Measurements from ENCODE around the gene ETV2. TPM values are rescaled to one million over a fixed set of nuclear protein-coding genes. Genes with fewer than 3 reads are reported as not detected.
"Not testable (repeated sequence)": the region's sequence is repeated elsewhere in the genome, so short reads cannot be mapped to it uniquely, and the experiment has no call there.

ETV2 gene, protein sequence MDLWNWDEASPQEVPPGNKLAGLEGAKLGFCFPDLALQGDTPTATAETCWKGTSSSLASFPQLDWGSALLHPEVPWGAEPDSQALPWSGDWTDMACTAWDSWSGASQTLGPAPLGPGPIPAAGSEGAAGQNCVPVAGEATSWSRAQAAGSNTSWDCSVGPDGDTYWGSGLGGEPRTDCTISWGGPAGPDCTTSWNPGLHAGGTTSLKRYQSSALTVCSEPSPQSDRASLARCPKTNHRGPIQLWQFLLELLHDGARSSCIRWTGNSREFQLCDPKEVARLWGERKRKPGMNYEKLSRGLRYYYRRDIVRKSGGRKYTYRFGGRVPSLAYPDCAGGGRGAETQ
- total RNA-seq, result 1.4 to 2.1 TPM (median 1.5 TPM) in 3 replicates

DNA sequence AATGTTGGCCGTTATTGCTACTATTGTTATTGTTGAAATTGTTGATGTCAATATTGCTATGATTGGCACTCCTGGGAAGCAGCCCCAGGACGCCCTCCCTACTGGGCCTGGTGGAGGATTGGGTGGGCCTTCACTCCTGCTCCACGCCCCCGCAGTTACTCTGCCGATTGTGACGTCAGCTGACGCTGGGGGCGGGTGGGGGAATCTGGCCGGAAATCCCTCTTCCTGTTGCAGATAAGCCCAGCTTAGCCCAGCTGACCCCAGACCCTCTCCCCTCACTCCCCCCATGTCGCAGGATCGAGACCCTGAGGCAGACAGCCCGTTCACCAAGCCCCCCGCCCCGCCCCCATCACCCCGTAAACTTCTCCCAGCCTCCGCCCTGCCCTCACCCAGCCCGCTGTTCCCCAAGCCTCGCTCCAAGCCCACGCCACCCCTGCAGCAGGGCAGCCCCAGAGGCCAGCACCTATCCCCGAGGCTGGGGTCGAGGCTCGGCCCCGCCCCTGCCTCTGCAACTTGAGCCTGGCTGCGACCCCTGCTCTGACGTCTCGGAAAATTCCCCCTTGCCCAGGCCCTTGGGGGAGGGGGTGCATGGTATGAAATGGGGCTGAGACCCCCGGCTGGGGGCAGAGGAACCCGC lies at the start of gene ETV2:
Gene ETV2 (plus strand): TSS at position 231 of the 637 bp plus-strand sequence. CDS start 716 bp downstream, outside the sequence.
- Mint-ChIP-seq H3K36me3 (peaks cover 9% of the 10 kb centered on the region), H3K9me3 (no peaks in the 10 kb centered on the region), H3K27ac (no peak within 1 kb of the TSS), H3K4me1 (peaks cover 17% of the 10 kb centered on the region), H3K4me3 (peak within 1 kb of the TSS; percentile 76), H3K27me3 (ENCODE audit: low read depth) (no peaks in the 10 kb centered on the region)
- no peak for DNase-seq (ENCODE audit: low spot score in 2 of 2, unreplicated experiment in 2 of 2)
- TF ChIP-seq, protein P1, sequence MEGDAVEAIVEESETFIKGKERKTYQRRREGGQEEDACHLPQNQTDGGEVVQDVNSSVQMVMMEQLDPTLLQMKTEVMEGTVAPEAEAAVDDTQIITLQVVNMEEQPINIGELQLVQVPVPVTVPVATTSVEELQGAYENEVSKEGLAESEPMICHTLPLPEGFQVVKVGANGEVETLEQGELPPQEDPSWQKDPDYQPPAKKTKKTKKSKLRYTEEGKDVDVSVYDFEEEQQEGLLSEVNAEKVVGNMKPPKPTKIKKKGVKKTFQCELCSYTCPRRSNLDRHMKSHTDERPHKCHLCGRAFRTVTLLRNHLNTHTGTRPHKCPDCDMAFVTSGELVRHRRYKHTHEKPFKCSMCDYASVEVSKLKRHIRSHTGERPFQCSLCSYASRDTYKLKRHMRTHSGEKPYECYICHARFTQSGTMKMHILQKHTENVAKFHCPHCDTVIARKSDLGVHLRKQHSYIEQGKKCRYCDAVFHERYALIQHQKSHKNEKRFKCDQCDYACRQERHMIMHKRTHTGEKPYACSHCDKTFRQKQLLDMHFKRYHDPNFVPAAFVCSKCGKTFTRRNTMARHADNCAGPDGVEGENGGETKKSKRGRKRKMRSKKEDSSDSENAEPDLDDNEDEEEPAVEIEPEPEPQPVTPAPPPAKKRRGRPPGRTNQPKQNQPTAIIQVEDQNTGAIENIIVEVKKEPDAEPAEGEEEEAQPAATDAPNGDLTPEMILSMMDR (IDR thresholded peaks at IDR 0.05; ENCODE audit: unreplicated experiment), result no peak

DNA sequence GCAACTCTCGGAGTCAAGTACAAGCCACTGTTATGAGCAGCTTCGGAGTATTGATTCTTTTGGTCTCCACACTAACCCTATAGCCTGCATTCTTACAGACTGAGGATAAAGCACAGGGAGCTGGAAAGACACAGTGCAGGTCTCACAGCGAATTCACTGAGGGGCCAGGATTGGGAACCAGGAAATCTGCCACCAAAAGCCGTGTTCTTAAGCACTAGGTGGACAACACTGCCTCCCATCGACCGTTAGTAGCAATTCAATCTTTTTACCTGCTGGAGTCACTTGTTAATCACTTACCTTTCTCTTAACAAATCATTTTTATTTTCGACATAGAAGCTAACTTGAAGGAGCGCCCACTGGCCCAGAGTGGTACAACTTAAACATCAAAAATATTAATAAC lies 49.3 kb upstream of the ETV2 start:
- Mint-ChIP-seq H3K9me3 (no peaks in the 10 kb centered on the region), H3K27ac (no peak overlapping the region), H3K36me3 (no peaks in the 10 kb centered on the region), H3K27me3 (ENCODE audit: low read depth) (peaks cover 29% of the 10 kb centered on the region), H3K4me3 (no peak overlapping the region), H3K4me1 (no peaks in the 10 kb centered on the region)
- DNase-seq (ENCODE audit: low spot score in 2 of 2, unreplicated experiment in 2 of 2), result no peak
- TF ChIP-seq, protein P1 (IDR thresholded peaks at IDR 0.05; ENCODE audit: unreplicated experiment), result peak; percentile 40

DNA sequence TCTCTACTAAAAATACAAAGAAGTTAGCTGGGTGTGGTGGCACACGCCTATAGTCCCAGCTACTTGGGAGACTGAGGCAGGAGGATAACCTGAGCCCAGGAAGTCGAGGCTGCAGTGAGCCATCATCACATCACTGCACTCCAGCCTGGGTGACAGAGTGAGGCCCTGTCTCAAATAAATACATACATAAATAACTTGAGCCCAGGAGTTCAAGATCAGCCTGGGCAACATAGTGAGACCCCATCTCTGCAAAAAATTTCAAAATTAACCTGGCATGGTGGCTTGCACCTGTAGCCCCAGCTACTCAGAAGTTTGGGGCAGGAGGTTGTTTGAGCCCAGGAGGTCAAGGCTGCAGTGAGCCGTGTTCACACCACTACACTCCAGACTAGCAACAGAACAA lies 46.5 kb upstream of the ETV2 start:
- H3K9me3 Mint-ChIP-seq; H3K27ac Mint-ChIP-seq; H3K36me3 Mint-ChIP-seq; DNase-seq (ENCODE audit: low spot score in 2 of 2, unreplicated experiment in 2 of 2); H3K4me1 Mint-ChIP-seq; H3K4me3 Mint-ChIP-seq: not testable (repeated sequence)
- peaks cover 15% of the 10 kb centered on the region for H3K27me3 Mint-ChIP-seq (ENCODE audit: low read depth)

DNA sequence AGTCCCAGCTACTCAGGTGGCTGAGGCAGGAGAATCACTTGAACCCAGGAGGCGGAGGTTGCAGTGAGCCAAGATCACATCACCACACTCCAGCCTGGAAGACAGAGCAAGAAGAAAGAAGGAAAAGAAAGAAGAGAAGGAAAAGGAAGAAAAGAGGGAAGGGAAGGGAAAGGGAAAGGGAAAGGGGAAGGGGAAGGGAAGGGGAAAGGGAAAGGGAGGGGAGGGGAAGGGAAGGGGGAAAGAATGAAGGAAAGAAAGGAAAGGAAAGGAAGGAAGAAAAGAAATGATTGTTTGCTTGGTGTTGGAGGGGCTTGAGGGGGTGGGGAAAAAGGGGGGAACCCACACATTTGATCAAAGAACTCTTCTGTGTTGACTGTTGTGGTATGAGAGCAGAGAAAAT lies 45.6 kb upstream of the ETV2 start:
- Mint-ChIP-seq H3K27me3 (ENCODE audit: low read depth) (peaks cover 20% of the 10 kb centered on the region), H3K9me3 (no peaks in the 10 kb centered on the region), H3K36me3 (no peaks in the 10 kb centered on the region), H3K27ac (no peak overlapping the region), H3K4me1 (no peaks in the 10 kb centered on the region), H3K4me3 (no peak overlapping the region)
- no peak for DNase-seq (ENCODE audit: low spot score in 2 of 2, unreplicated experiment in 2 of 2)
- TF ChIP-seq, protein P1 (IDR thresholded peaks at IDR 0.05; ENCODE audit: unreplicated experiment), result no peak

DNA sequence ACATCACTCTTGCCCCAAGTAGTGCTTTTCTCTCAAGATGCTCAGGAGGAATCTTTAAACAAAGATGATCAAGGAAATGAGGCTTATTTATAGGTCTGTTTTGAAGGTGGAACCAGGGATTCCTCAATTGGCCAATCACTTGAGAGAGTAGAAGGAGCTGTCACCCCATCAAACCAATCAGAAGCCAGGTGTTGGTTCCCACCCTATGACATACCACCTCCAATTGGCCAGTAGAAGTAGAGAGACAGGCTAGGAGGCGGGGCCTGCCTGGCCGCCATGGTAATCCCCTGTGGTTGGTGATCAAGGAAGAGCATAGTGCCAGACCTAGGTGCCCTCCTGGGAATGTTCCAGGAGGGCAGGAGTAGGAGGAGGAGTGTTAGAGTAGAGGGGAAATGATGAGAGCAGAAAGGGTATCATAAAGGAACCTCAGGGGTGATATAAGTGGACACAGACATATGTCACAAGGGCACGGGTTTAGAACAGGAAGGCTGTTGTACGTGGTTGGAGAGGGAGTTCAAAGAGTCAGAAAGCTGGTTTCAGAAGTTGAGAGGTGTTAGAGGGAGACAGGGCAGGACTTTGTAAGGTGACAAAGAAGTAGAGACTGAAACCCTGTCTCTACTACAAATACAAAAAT lies 45.1 kb upstream of the ETV2 start:
- no peaks in the 10 kb centered on the region for H3K9me3 Mint-ChIP-seq
- no peak overlapping the region for H3K27ac Mint-ChIP-seq
- peaks cover 25% of the 10 kb centered on the region for H3K27me3 Mint-ChIP-seq (ENCODE audit: low read depth)
- TF ChIP-seq, protein P1 (IDR thresholded peaks at IDR 0.05; ENCODE audit: unreplicated experiment), result no peak
- DNase-seq (ENCODE audit: low spot score in 2 of 2, unreplicated experiment in 2 of 2), result no peak
- H3K4me1 Mint-ChIP-seq, result no peaks in the 10 kb centered on the region
- H3K4me3 Mint-ChIP-seq, result no peak overlapping the region
- no peaks in the 10 kb centered on the region for H3K36me3 Mint-ChIP-seq

DNA sequence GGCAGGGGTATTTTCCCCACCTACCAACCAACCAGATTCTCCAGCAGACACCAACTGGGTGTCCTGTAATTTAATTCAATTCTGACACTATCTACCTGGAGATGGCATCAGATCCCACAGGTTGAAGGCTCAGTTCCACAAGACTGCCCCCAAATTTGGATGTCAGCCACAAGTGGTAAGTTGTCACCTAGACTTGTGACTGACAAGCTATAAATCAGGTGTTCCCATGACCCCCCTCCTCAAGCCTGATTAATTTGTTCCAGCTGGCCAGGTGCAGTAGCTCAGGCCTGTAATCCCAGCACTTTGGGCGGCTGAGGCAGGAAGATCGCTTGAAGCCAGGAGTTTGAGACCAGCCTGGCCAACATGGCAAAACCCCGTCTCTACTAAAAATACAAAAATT lies 39.6 kb upstream of the ETV2 start:
- no peak for DNase-seq (ENCODE audit: low spot score in 2 of 2, unreplicated experiment in 2 of 2)
- H3K4me1 Mint-ChIP-seq, result no peaks in the 10 kb centered on the region
- no peak overlapping the region for H3K27ac Mint-ChIP-seq
- H3K36me3 Mint-ChIP-seq, result no peaks in the 10 kb centered on the region
- peaks cover 22% of the 10 kb centered on the region for H3K27me3 Mint-ChIP-seq (ENCODE audit: low read depth)
- TF ChIP-seq, protein P1 (IDR thresholded peaks at IDR 0.05; ENCODE audit: unreplicated experiment), result no peak
- no peaks in the 10 kb centered on the region for H3K9me3 Mint-ChIP-seq
- H3K4me3 Mint-ChIP-seq, result no peak overlapping the region

DNA sequence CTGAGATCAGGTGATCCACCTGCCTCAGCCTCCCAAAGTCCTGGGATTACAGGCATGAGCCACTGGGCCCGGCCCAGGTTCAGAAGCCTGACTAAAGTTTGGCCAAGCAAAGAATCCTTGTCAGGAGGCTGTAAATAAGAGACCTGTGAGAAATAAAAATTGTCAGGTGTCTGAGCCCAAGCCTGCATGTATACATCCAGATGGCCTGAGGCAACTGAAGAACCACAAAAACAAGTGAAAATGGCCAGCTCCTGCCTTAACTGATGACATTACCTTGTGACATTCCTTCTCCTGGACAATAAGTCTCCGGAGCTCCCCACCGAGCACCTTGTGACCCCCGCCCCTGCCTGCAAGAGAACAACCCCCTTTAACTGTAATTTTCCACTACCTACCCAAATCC lies 37.1 kb upstream of the ETV2 start:
- Mint-ChIP-seq H3K9me3 (peaks cover 11% of the 10 kb centered on the region), H3K27me3 (ENCODE audit: low read depth) (peaks cover 24% of the 10 kb centered on the region)
- H3K4me3 Mint-ChIP-seq; H3K36me3 Mint-ChIP-seq; DNase-seq (ENCODE audit: low spot score in 2 of 2, unreplicated experiment in 2 of 2); H3K27ac Mint-ChIP-seq; H3K4me1 Mint-ChIP-seq: not testable (repeated sequence)

DNA sequence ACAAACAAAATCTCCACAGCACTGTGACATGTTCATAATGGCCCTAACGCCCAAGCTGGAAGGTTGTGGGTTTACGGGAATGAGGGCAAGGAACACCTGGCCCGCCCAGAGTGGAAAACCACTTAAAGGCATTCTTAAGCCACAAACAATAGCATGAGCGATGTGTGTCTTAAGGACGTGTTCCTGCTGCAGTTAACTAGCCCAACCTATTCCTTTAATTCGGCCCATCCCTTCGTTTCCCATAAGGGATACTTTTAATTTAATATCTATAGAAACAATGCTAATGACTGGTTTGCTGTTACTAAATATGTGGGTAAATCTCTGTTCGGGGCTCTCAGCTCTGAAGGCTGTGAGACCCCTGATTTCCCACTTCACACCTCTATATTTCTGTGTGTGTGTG lies 34.4 kb upstream of the ETV2 start:
- H3K36me3 Mint-ChIP-seq; H3K27me3 Mint-ChIP-seq (ENCODE audit: low read depth); DNase-seq (ENCODE audit: low spot score in 2 of 2, unreplicated experiment in 2 of 2); H3K4me1 Mint-ChIP-seq; H3K27ac Mint-ChIP-seq; H3K4me3 Mint-ChIP-seq: not testable (repeated sequence)
- peaks cover 11% of the 10 kb centered on the region for H3K9me3 Mint-ChIP-seq

All from mesothelial cell of epicardium (in vitro differentiated cells).